GM12878 (cell line): ENCODE measurements around the gene DDX56. TPM values are rescaled to one million over a fixed set of nuclear protein-coding genes. Genes with fewer than 3 reads are reported as not detected.
A peak's percentile ranks its signal among the peaks of the same experiment; 100 is the strongest.

ENCODE experiments used
- ATAC-seq: fragments of 200-7000 bp; cut with Tn5 transposase; 3 replicates; pipeline ENCODE4 v1.9.1; 2020; ENCODE audit warnings: mild to moderate bottlenecking, moderate library complexity
- BruUV-seq: library from RNA; stranded (reverse); fragments of 400-500 nt; replicated peaks from 2 replicates; lab custom pipeline; 2021; lab: Mats Ljungman, UMichigan
- CTCF ChIA-PET: fragments of 300-600 bp; sonication (Branson Sonifier 250); formaldehyde crosslinking; extraction: SDS; loops from one replicate; lab custom pipeline; 2021; ENCODE audit warnings: inconsistent platforms; lab: Yijun Ruan, JAX
- POLR2A ChIA-PET: fragments of 350-600 bp; formaldehyde crosslinking; extraction: SDS; loops from one replicate; lab custom pipeline; 2021; ENCODE audit warnings: inconsistent platforms; lab: Charles Lee
- RAD21 ChIA-PET: fragments of 300-600 bp; sonication (Branson Sonifier 250); formaldehyde crosslinking; loops from one replicate; lab custom pipeline; 2023; ENCODE audit warnings: antibody characterized with exemption; ENCODE audit not compliant: unreplicated experiment; lab: Charles Lee
- SMC1A ChIA-PET: fragments of 300-600 bp; sonication (Branson Sonifier 250); formaldehyde crosslinking; loops from one replicate; lab custom pipeline; 2023; ENCODE audit not compliant: unreplicated experiment, uncharacterized antibody; lab: Charles Lee
- DNase-seq: peaks from one replicate; pipeline ENCODE4 v3.0.0-alpha.2; 2011; ENCODE audit warnings: low read depth, low spot score
- FAIRE-seq: peaks from 3 replicates; lab custom pipeline; 2011; peaks lifted over from hg19 to GRCh38; lab: Jason Lieb, UNC
- H2AFZ ChIP-seq: 2 replicates; pipeline ENCODE4 v1.6.0; 2011; ENCODE audit warnings: low read depth, low read length, control low read depth; ENCODE audit not compliant: control insufficient read depth
- H3K27ac ChIP-seq: 2 replicates; pipeline ENCODE4 v1.5.1; 2011; ENCODE audit warnings: control low read depth; ENCODE audit not compliant: control insufficient read depth, insufficient read depth
- H3K27me3 ChIP-seq, 2 experiments: replicated peaks in 1 of 2; 2 replicates each; pipeline versions ENCODE4 v1.6.0 to v1.6.1; 2011; ENCODE audit warnings: low read length in 1 of 2; ENCODE audit not compliant: control insufficient read depth in 2 of 2, insufficient read depth in 2 of 2
- H3K36me3 ChIP-seq, 2 experiments: 2 replicates each; pipeline ENCODE4 v1.5.1; 2011; ENCODE audit warnings: low read length in 1 of 2; ENCODE audit not compliant: control insufficient read depth in 2 of 2, insufficient read depth in 2 of 2
- H3K4me1 ChIP-seq: 2 replicates; pipeline ENCODE4 v1.6.1; 2011; ENCODE audit warnings: mild to moderate bottlenecking, low read length, moderate library complexity, mixed read lengths; ENCODE audit not compliant: control insufficient read depth, insufficient read depth
- H3K4me2 ChIP-seq: 2 replicates; pipeline ENCODE4 v1.6.0; 2011; ENCODE audit warnings: control low read depth; ENCODE audit not compliant: control insufficient read depth, insufficient read depth
- H3K4me3 ChIP-seq: fragments of 200-600 bp; sonication (generic); 2 replicates; pipeline ENCODE4 v1.5.1; 2016
- H3K79me2 ChIP-seq: 2 replicates; pipeline ENCODE4 v1.6.0; 2011; ENCODE audit warnings: low read length; ENCODE audit not compliant: control insufficient read depth, insufficient read depth
- H3K9ac ChIP-seq: 2 replicates; pipeline ENCODE4 v1.8.0; 2011; ENCODE audit warnings: low read length, control low read depth, mixed read lengths; ENCODE audit not compliant: control insufficient read depth, insufficient read depth
- H3K9me3 ChIP-seq: replicated peaks from 3 replicates; pipeline ENCODE4 v1.5.1; 2011; ENCODE audit warnings: mild to moderate bottlenecking, low read length; ENCODE audit not compliant: control insufficient read depth, insufficient read depth
- H4K20me1 ChIP-seq: 2 replicates; pipeline ENCODE4 v1.6.0; 2011; ENCODE audit not compliant: control insufficient read depth, insufficient read depth
- HDAC2 ChIP-seq: fragments of 200-600 bp; sonication (generic); IDR thresholded peaks from 2 replicates; pipeline ENCODE4 v1.6.1; 2017
- KDM1A ChIP-seq: fragments of 200-600 bp; sonication (generic); IDR thresholded peaks from 2 replicates; pipeline ENCODE4 v1.6.1; 2016; ENCODE audit warnings: borderline replicate concordance
- SRF ChIP-seq, 2 experiments: IDR thresholded peaks; 2 replicates each; pipeline ENCODE4 v1.6.1; 2011; ENCODE audit warnings: low read depth in 2 of 2, low read length in 2 of 2, mild to moderate bottlenecking in 1 of 2, moderate library complexity in 1 of 2
- SUZ12 ChIP-seq: fragments of 200-600 bp; sonication (generic); IDR thresholded peaks from one replicate; pipeline ENCODE4 v1.6.1; 2018; ENCODE audit warnings: antibody characterized with exemption, mild to moderate bottlenecking; ENCODE audit not compliant: unreplicated experiment
- ZBTB4 ChIP-seq: fragments of 450-650 bp; formaldehyde crosslinking; IDR thresholded peaks from 2 replicates; pipeline ENCODE4 v1.4.0; 2022; ENCODE audit warnings: mild to moderate bottlenecking, moderate library complexity
- ZNF217 ChIP-seq: fragments of 450-650 bp; IDR thresholded peaks from 2 replicates; pipeline ENCODE4 v1.6.1; 2017; ENCODE audit warnings: antibody characterized with exemption, mild to moderate bottlenecking
- ZNF592 ChIP-seq: fragments of 450-650 bp; IDR thresholded peaks from 2 replicates; pipeline ENCODE4 v1.6.1; 2017; ENCODE audit warnings: mild to moderate bottlenecking, moderate library complexity
- WGBS: methylation state at CpG from one replicate; pipeline ENCODE4 v1.1.6; 2016; ENCODE audit warnings: low lambda C conversion rate; ENCODE audit not compliant: insufficient replicate concordance, insufficient coverage; ENCODE audit errors: missing lambda C conversion rate; 5-methylcytosine and 5-hydroxymethylcytosine counted together
- in situ Hi-C: fragments of 300-500 bp; cut with MboI; formaldehyde crosslinking; loops from 9 replicates; pipeline ENCODE4 v1.14.3; 2018; ENCODE audit warnings: mixed read lengths
- intact Hi-C: fragments of 100-400 bp; cut with micrococcal nuclease; formaldehyde crosslinking; loops from one replicate; pipeline ENCODE4 v1.14.2; 2022; ENCODE audit not compliant: unreplicated experiment
- polyA plus RNA-seq, 11 experiments: library from polyadenylated mRNA; depleted of rRNA in 4 of 11; unstranded in 6 of 11; stranded (reverse) in 5 of 11; fragments of >200 nt; fragmentation: Nextera tagmentation in 4 of 11; fragmentation: Illumina TruSeq in 1 of 11; extraction: Ambion mirVana in 4 of 11; extraction: Trizol in 1 of 11; gene quantifications; 1 replicate in 1 of 11; 2 replicates in 10 of 11; pipeline versions ENCODE4 v1.2.1 to v1.2.3, GENCODE V29; 2011 to 2016; ENCODE audit warnings: inconsistent platforms in 2 of 11, missing spikeins in 2 of 11, low read depth in 1 of 11
- total RNA-seq, 4 experiments: library from RNA; depleted of rRNA in 3 of 4; stranded (reverse); fragments of >200 nt in 3 of 4; fragmentation: Illumina TruSeq in 1 of 4; extraction: Trizol in 1 of 4; gene quantifications; 2 replicates each; pipeline versions ENCODE4 v1.2.1 to v1.2.3, GENCODE V29; 2013 to 2021

The DDX56 gene
- total and polyA plus RNA-seq, 10 of the 15 experiments (the other 5 are each of a cell fraction or from before 2014, with no cell fraction given), result 19.8 to 136 (median 81.3) TPM

GRCh38 chr7:44541028-44541869 lies 32.5 kb downstream of the DDX56 start, which contains the start of gene NPC1L1:
Gene NPC1L1 (minus strand): TSS chr7:44541330. CDS start chr7:44541259, 71 bp downstream.
- no peak within 1 kb of the TSS for H3K9ac ChIP-seq
- no peak within 1 kb of the TSS for H3K4me2 ChIP-seq
- no peak within 1 kb of the TSS for H3K4me3 ChIP-seq
- no peaks in the 10 kb centered on the region; a peak in 1 of 4 replicates for H3K27me3 ChIP-seq
- ChIA-PET CTCF (interaction anchor here (1.4 kb wide), 2 partner anchors 8 to 57 kb away, joined by 3 read pairs; no protein-coding TSS in a partner anchor), SMC1A (no interaction called here), RAD21 (no interaction called here), POLR2A (interaction anchor here (0.6 kb wide), 1 partner anchor 39 kb away, joined by 3 read pairs; no protein-coding TSS in a partner anchor)
- no peak within 1 kb of the TSS for H3K27ac ChIP-seq
- H4K20me1 ChIP-seq, result no peaks in the 10 kb centered on the region
- H2AFZ ChIP-seq, result no peak within 1 kb of the TSS
- H3K36me3 ChIP-seq, result no peaks in the 10 kb centered on the region
- BruUV-seq, result no TSS peak
- H3K9me3 ChIP-seq, result no peaks in the 10 kb centered on the region
- in situ Hi-C loops (no loop called here), intact Hi-C loops (no loop called here)
- DNase-seq, result no peak
- H3K4me1 ChIP-seq, result no peaks in the 10 kb centered on the region
- ATAC-seq, result peak; percentile 58; the same call in 2 of the 3 replicates
- FAIRE-seq, result no peak
- no peak for TF ChIP-seq ZNF217
- TF ChIP-seq ZBTB4 (CRISPR knock-in tag), result no peak
- TF ChIP-seq HDAC2, result no peak
- TF ChIP-seq ZNF592, result no peak
- no peak for TF ChIP-seq SRF (IDR thresholded peaks at IDR 0.05; ENCODE audit: low read depth in 2 of 2, low read length in 2 of 2)
- no peak for TF ChIP-seq SUZ12
- no peak for TF ChIP-seq KDM1A
- 46% methylated on average over 20 of the region's 20 CpGs for WGBS
- H3K79me2 ChIP-seq, result no peaks in the 10 kb centered on the region
